H9 (cell line): ENCODE results near the gene CLDN22. TPM values are rescaled to one million over a fixed set of nuclear protein-coding genes. Genes with fewer than 3 reads are reported as not detected.
A peak's percentile ranks its signal among the peaks of the same experiment; 100 is the strongest.

ENCODE experiments used
- DNase-seq: peaks from one replicate; pipeline ENCODE4 v3.0.0-alpha.2; 2017
- H2AFZ ChIP-seq: one replicate; pipeline ENCODE4 v1.6.1; 2013; ENCODE audit warnings: mild to moderate bottlenecking, low read length, control low read depth, moderate library complexity
- H2AK5ac ChIP-seq: 2 replicates; pipeline ENCODE4 v1.6.1; 2013; ENCODE audit warnings: low read length, control low read depth, mixed read lengths; ENCODE audit not compliant: insufficient read length
- H2BK120ac ChIP-seq: one replicate; pipeline ENCODE4 v1.6.1; 2013; ENCODE audit warnings: low read depth, mild to moderate bottlenecking, low read length, control low read depth, inconsistent platforms; ENCODE audit not compliant: poor library complexity, severe bottlenecking
- H2BK12ac ChIP-seq: 2 replicates; pipeline ENCODE4 v1.6.1; 2013; ENCODE audit warnings: low read length, control low read depth, mixed read lengths, low read depth; ENCODE audit not compliant: insufficient read length
- H2BK15ac ChIP-seq: 2 replicates; pipeline ENCODE4 v1.6.1; 2013; ENCODE audit warnings: low read depth, low read length, control low read depth
- H2BK20ac ChIP-seq: one replicate; pipeline ENCODE4 v1.6.1; 2013; ENCODE audit warnings: low read depth, mild to moderate bottlenecking, low read length, control low read depth, inconsistent platforms; ENCODE audit not compliant: poor library complexity, severe bottlenecking
- H2BK5ac ChIP-seq: 2 replicates; pipeline ENCODE4 v1.6.1; 2013; ENCODE audit warnings: low read length, control low read depth, mixed read lengths; ENCODE audit not compliant: insufficient read length
- H3K14ac ChIP-seq: 2 replicates; pipeline ENCODE4 v1.6.1; 2013; ENCODE audit warnings: low read length, control low read depth; ENCODE audit not compliant: insufficient read depth
- H3K18ac ChIP-seq: 2 replicates; pipeline ENCODE4 v1.6.1; 2013; ENCODE audit warnings: low read depth, mild to moderate bottlenecking, mixed read lengths, low read length, control low read depth; ENCODE audit not compliant: insufficient read length
- H3K23ac ChIP-seq: 2 replicates; pipeline ENCODE4 v1.6.1; 2013; ENCODE audit warnings: low read length, control low read depth, mixed read lengths, low read depth; ENCODE audit not compliant: insufficient read length
- H3K23me2 ChIP-seq: 2 replicates; pipeline ENCODE4 v1.6.1; 2013; ENCODE audit warnings: low read depth, mild to moderate bottlenecking, mixed read lengths, low read length, control low read depth; ENCODE audit not compliant: insufficient read length, poor library complexity, severe bottlenecking
- H3K27ac ChIP-seq: 2 replicates; pipeline ENCODE4 v1.5.1; 2013; ENCODE audit warnings: low read length, control low read depth, mixed read lengths, low read depth; ENCODE audit not compliant: insufficient read length
- H3K27me3 ChIP-seq: 2 replicates; pipeline ENCODE4 v1.6.1; 2013; ENCODE audit warnings: low read length, control low read depth, inconsistent platforms; ENCODE audit not compliant: insufficient read depth
- H3K4ac ChIP-seq: 2 replicates; pipeline ENCODE4 v1.6.1; 2013; ENCODE audit warnings: low read depth, mild to moderate bottlenecking, control low read depth, inconsistent platforms, low read length, moderate library complexity
- H3K4me1 ChIP-seq: 2 replicates; pipeline ENCODE4 v1.6.1; 2013; ENCODE audit warnings: low read length, control low read depth, inconsistent platforms; ENCODE audit not compliant: insufficient read depth
- H3K4me2 ChIP-seq: 2 replicates; pipeline ENCODE4 v1.6.1; 2013; ENCODE audit warnings: low read length, control low read depth, mixed read lengths; ENCODE audit not compliant: insufficient read length, insufficient read depth
- H3K56ac ChIP-seq: 2 replicates; pipeline ENCODE4 v1.6.1; 2013; ENCODE audit warnings: low read depth, mild to moderate bottlenecking, mixed read lengths, low read length, control low read depth; ENCODE audit not compliant: insufficient read length
- H3K79me1 ChIP-seq: 2 replicates; pipeline ENCODE4 v1.6.1; 2013; ENCODE audit warnings: low read depth, mild to moderate bottlenecking, moderate library complexity, low read length, control low read depth, inconsistent platforms; ENCODE audit not compliant: insufficient read depth, poor library complexity, severe bottlenecking
- H3K79me2 ChIP-seq: 2 replicates; pipeline ENCODE4 v1.6.1; 2013; ENCODE audit warnings: low read length, control low read depth, inconsistent platforms; ENCODE audit not compliant: insufficient read depth
- H3K9ac ChIP-seq: 2 replicates; pipeline ENCODE4 v1.6.1; 2013; ENCODE audit warnings: low read length, control low read depth, mixed read lengths; ENCODE audit not compliant: insufficient read length; ENCODE audit errors: extremely low read depth
- H3K9me3 ChIP-seq: one replicate; pipeline ENCODE4 v1.6.1; 2013; ENCODE audit warnings: low read depth, low read length, inconsistent platforms; ENCODE audit not compliant: control insufficient read depth
- H3T11ph ChIP-seq: one replicate; pipeline ENCODE4 v1.6.1; 2013; ENCODE audit warnings: mild to moderate bottlenecking, low read length, control low read depth, inconsistent platforms
- H4K20me1 ChIP-seq: one replicate; pipeline ENCODE4 v1.6.1; 2013; ENCODE audit not compliant: control insufficient read depth, insufficient read length, insufficient read depth
- H4K5ac ChIP-seq: 2 replicates; pipeline ENCODE4 v1.6.1; 2013; ENCODE audit warnings: low read depth, mild to moderate bottlenecking, mixed read lengths, low read length, control low read depth; ENCODE audit not compliant: insufficient read length
- H4K8ac ChIP-seq: replicated peaks from 2 replicates; pipeline ENCODE4 v1.6.1; 2013; ENCODE audit warnings: low read length, control low read depth, mixed read lengths, low read depth; ENCODE audit not compliant: insufficient read length
- H4K91ac ChIP-seq: 2 replicates; pipeline ENCODE4 v1.6.1; 2013; ENCODE audit warnings: low read depth, mild to moderate bottlenecking, moderate library complexity, mixed read lengths, low read length, control low read depth; ENCODE audit not compliant: insufficient read length
- H3K27ac Mint-ChIP-seq, 3 experiments: 2 replicates in 2 of 3; 3 replicates in 1 of 3; pipeline ENCODE4 v1.8.0; 2020 to 2021; ENCODE audit warnings: mixed read lengths in 3 of 3, mild to moderate bottlenecking in 1 of 3, moderate library complexity in 1 of 3
- H3K27me3 Mint-ChIP-seq: 2 replicates; pipeline ENCODE4 v1.8.0; 2021; ENCODE audit warnings: low read depth, mild to moderate bottlenecking, moderate library complexity, mixed read lengths
- H3K36me3 Mint-ChIP-seq, 3 experiments: 2 replicates in 2 of 3; 3 replicates in 1 of 3; pipeline ENCODE4 v1.8.0; 2020 to 2021; ENCODE audit warnings: low read depth in 3 of 3, mixed read lengths in 3 of 3; ENCODE audit not compliant: insufficient read depth in 1 of 3
- H3K4me1 Mint-ChIP-seq, 2 experiments: 2 replicates each; pipeline ENCODE4 v1.8.0; 2020; ENCODE audit warnings: mixed read lengths in 2 of 2
- H3K4me3 Mint-ChIP-seq, 2 experiments: 2 replicates in 1 of 2; 3 replicates in 1 of 2; pipeline ENCODE4 v1.8.0; 2020 to 2021; ENCODE audit warnings: mild to moderate bottlenecking in 2 of 2, mixed read lengths in 2 of 2, moderate library complexity in 1 of 2
- H3K9me3 Mint-ChIP-seq, 2 experiments: 2 replicates in 1 of 2; 3 replicates in 1 of 2; pipeline ENCODE4 v1.8.0; 2020; ENCODE audit warnings: mild to moderate bottlenecking in 2 of 2, mixed read lengths in 2 of 2, moderate library complexity in 1 of 2
- CTCF ChIP-seq: fragments of 200-600 bp; sonication (generic); conservative IDR thresholded peaks from 3 replicates; pipeline ENCODE4 v1.8.0; 2021; ENCODE audit warnings: antibody characterized with exemption, mild to moderate bottlenecking
- WGBS: extraction: QIAGEN DNeasy Blood & Tissue Kit; methylation state at CpG from one replicate; pipeline ENCODE4 v1.1.7; 2013; ENCODE audit warnings: missing lambda C conversion rate, low lambda C conversion rate, mixed read lengths; ENCODE audit not compliant: insufficient read length; ENCODE audit errors: extremely low coverage; 5-methylcytosine and 5-hydroxymethylcytosine counted together
- total RNA-seq: library from RNA; stranded (reverse); gene quantifications from 2 replicates; pipeline ENCODE4 v1.2.1, GENCODE V29; 2021

CLDN22 gene
- total RNA-seq, 1 experiment from 2014 or later, result not detected

GRCh38 chr4:183342541-183343533, 22.8 kb upstream of the CLDN22 start:
- Histone ChIP-seq H4K91ac (no peak overlapping the region), H3K27ac (no peak overlapping the region), H3K79me1 (no peaks in the 10 kb centered on the region), H4K8ac (no peak overlapping the region), H3K9ac (no peak overlapping the region), H2BK5ac (no peak overlapping the region), H4K5ac (no peak overlapping the region), H3K9me3 (no peaks in the 10 kb centered on the region), H3K4me2 (no peak overlapping the region), H3K18ac (no peak overlapping the region), H2AFZ (no peak overlapping the region), H3K4ac (no peak overlapping the region), H3K56ac (no peak overlapping the region), H3K23ac (no peak overlapping the region), H2BK20ac (no peak overlapping the region), H2AK5ac (no peak overlapping the region), H3K79me2 (no peaks in the 10 kb centered on the region), H2BK12ac (no peak overlapping the region), H3T11ph (no peak overlapping the region), H3K23me2 (no peaks in the 10 kb centered on the region), H2BK15ac (no peak overlapping the region), H3K4me1 (no peaks in the 10 kb centered on the region), H3K14ac (no peak overlapping the region), H3K27me3 (no peaks in the 10 kb centered on the region), H2BK120ac (no peak overlapping the region), H4K20me1 (no peaks in the 10 kb centered on the region)
- H3K4me3 Mint-ChIP-seq, result no peak overlapping the region; a peak in 1 of 5 replicates
- TF ChIP-seq CTCF, result no peak
- H3K27me3 Mint-ChIP-seq, result no peaks in the 10 kb centered on the region; the same call in 1 of the 2 replicates
- H3K4me1 Mint-ChIP-seq, result no peaks in the 10 kb centered on the region
- no peaks in the 10 kb centered on the region; a peak in 1 of 7 replicates for H3K36me3 Mint-ChIP-seq
- H3K27ac Mint-ChIP-seq, result peak overlapping the region in 1 of 3 experiments; percentile 52; a peak in 1 of 7 replicates
- H3K9me3 Mint-ChIP-seq, result no peaks in the 10 kb centered on the region
- peak; percentile 47 for DNase-seq
- no CpG with 5 or more reads among the region's 40 CpGs for WGBS
